ENCODE measurements around the gene SLC1A1.

SLC1A1 gene

GRCh38 chr9:4588721-4589120 is 98.5 kb downstream of the SLC1A1 start (continued):
- TF ChIP-seq ZNF8 (CRISPR knock-in tag; IDR thresholded peaks at IDR 0.05) (no peak), CSDC2 (CRISPR knock-in tag; IDR thresholded peaks at IDR 0.05) (no peak)

- TF ChIP-seq OSR1 (CRISPR knock-in tag; IDR thresholded peaks at IDR 0.05) (no peak), RARB (CRISPR knock-in tag; IDR thresholded peaks at IDR 0.05) (no peak), TSHZ2 (CRISPR knock-in tag; IDR thresholded peaks at IDR 0.05) (no peak), SNAI2 (CRISPR knock-in tag; IDR thresholded peaks at IDR 0.05) (no peak), TOX (CRISPR knock-in tag; IDR thresholded peaks at IDR 0.05; ENCODE audit: borderline replicate concordance) (no peak), ZC3H10 (CRISPR knock-in tag; IDR thresholded peaks at IDR 0.05) (no peak), ZNF565 (CRISPR knock-in tag; conservative IDR thresholded peaks at IDR 0.05; ENCODE audit: low read depth) (no peak), CSDC2 (CRISPR knock-in tag; IDR thresholded peaks at IDR 0.05) (no peak), GLIS3 (CRISPR knock-in tag; IDR thresholded peaks at IDR 0.05) (no peak), PPARA (CRISPR knock-in tag; IDR thresholded peaks at IDR 0.05; ENCODE audit: borderline replicate concordance) (no peak), ISL1 (CRISPR knock-in tag; IDR thresholded peaks at IDR 0.05) (no peak), TCF4 (CRISPR knock-in tag; IDR thresholded peaks at IDR 0.05; ENCODE audit: borderline replicate concordance) (no peak), ZFP3 (CRISPR knock-in tag; IDR thresholded peaks at IDR 0.05) (no peak), CREB5 (CRISPR knock-in tag; IDR thresholded peaks at IDR 0.05; ENCODE audit: low read depth) (no peak), POU6F1 (CRISPR knock-in tag; IDR thresholded peaks at IDR 0.05; ENCODE audit: borderline replicate concordance, low read depth) (no peak), BACH2 (CRISPR knock-in tag; IDR thresholded peaks at IDR 0.05; ENCODE audit: borderline replicate concordance) (no peak), ZNF70 (CRISPR knock-in tag; IDR thresholded peaks at IDR 0.05) (no peak)
- ATAC-seq, result no peak
These were observed 100.3 kb downstream of the SLC1A1 start for GRCh38 chr9:4590430-4591122.

- TF ChIP-seq OSR1 (CRISPR knock-in tag; IDR thresholded peaks at IDR 0.05) (no peak), ZFP30 (CRISPR knock-in tag; IDR thresholded peaks at IDR 0.05) (no peak)
- no peak for ATAC-seq
These were observed 100.8 kb downstream of the SLC1A1 start for GRCh38 chr9:4591123-4591500.

GRCh38 chr9:4592295-4592694 is 102.0 kb downstream of the SLC1A1 start:
- ATAC-seq, result no peak
- no peak for TF ChIP-seq ARNTL (CRISPR knock-in tag; IDR thresholded peaks at IDR 0.05; ENCODE audit: borderline replicate concordance, low read depth)
- no peak for TF ChIP-seq CREB5 (CRISPR knock-in tag; IDR thresholded peaks at IDR 0.05; ENCODE audit: low read depth)
- TF ChIP-seq PATZ1 (CRISPR knock-in tag; IDR thresholded peaks at IDR 0.05; ENCODE audit: borderline replicate concordance), result no peak
- TF ChIP-seq ESRRG (CRISPR knock-in tag; IDR thresholded peaks at IDR 0.05), result no peak
- no peak for TF ChIP-seq POU6F1 (CRISPR knock-in tag; IDR thresholded peaks at IDR 0.05; ENCODE audit: borderline replicate concordance, low read depth)
- no peak for TF ChIP-seq PPARA (CRISPR knock-in tag; IDR thresholded peaks at IDR 0.05; ENCODE audit: borderline replicate concordance)
- no peak for TF ChIP-seq ZNF70 (CRISPR knock-in tag; IDR thresholded peaks at IDR 0.05)
- TF ChIP-seq CSRNP3 (CRISPR knock-in tag; IDR thresholded peaks at IDR 0.05), result no peak
- TF ChIP-seq ISL1 (CRISPR knock-in tag; IDR thresholded peaks at IDR 0.05), result no peak
- no peak for TF ChIP-seq BACH2 (CRISPR knock-in tag; IDR thresholded peaks at IDR 0.05; ENCODE audit: borderline replicate concordance)
- TF ChIP-seq ZFP30 (CRISPR knock-in tag; IDR thresholded peaks at IDR 0.05), result no peak
- TF ChIP-seq SNAI2 (CRISPR knock-in tag; IDR thresholded peaks at IDR 0.05), result no peak

Measured in SK-N-SH treated with all-trans-retinoic acid at 6 μM for 48 hours (cell line).